SW 1271 (cell line): ENCODE results near the gene MYRF.

Source experiments
- DNase-seq, 2 experiments: peaks; one replicate each; lab custom pipeline; 2025; lab: John Stamatoyannopoulos, UW

MYRF gene

DNA sequence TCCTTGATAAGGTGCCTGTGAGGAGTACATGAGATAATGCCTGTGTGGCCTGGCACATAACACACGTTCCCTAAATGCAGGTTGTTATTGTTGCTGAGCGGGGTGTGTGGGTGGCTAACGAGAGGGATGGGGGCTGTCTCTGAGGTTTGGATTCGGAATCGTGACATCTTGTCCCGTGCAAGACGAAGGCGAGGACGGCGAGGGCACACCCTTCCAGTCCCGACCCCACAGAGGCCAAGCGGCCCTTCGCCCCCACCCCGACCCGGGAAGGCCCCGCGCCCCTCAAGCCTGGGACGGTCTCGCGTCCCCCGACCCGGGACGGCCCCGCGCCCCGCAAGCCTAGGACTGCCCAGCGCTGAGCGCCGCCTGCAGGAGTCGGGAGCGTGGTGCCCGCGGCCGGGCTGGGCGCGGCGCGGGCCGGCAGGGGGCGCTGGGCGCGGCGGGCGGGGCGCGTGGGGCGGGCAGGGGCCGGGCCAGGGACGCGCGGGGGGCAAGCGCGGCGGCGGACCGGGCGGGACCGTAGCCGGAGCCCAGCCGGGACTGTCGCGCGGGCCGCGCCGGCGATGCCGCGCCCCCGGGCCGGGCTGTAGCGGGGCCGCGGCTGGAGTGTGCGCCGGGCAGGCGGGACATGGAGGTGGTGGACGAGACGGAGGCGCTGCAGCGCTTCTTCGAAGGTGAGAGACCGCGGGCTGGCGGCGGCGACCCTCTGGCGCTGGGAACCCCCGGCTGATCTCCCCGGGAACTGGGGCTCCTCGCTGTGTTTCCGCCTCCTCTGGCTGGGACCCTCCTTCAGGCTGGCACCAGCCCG is at the start of gene MYRF:
TSS of gene MYRF (plus strand) at position 520 of the 808 bp plus-strand sequence. CDS start at position 629, 109 bp downstream.
- DNase-seq = no peak

DNA sequence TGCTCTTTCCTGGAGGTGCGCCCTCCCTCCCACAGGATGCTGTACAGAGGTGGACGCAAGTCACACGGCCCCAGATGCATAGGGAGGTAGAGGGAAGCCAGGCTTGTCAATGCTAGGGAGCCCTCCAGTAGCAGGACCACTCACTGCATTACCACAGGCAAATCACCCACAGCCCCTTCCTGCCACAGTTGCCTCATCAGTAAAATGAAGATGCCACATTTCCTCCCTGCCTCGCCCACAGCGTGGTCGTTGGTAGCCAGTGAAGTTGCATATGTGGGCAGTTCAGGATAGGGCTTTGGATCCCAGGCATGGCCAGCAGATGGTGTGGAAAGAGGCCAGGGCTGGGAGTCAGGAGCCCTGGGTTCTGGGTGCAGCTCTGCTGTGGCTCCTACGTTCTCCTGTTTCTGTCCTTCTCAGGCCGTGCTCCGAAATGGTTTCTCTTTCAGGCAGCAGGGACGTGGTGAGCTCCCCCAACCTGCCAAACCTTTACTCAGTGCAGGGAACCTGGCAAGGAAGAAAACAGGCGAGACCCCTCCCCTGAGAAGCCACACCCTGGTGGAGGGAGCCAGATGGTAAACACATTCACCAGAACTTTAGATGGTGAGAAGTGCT is 49.6 kb upstream of the MYRF start:
- DNase-seq = no peak

DNA sequence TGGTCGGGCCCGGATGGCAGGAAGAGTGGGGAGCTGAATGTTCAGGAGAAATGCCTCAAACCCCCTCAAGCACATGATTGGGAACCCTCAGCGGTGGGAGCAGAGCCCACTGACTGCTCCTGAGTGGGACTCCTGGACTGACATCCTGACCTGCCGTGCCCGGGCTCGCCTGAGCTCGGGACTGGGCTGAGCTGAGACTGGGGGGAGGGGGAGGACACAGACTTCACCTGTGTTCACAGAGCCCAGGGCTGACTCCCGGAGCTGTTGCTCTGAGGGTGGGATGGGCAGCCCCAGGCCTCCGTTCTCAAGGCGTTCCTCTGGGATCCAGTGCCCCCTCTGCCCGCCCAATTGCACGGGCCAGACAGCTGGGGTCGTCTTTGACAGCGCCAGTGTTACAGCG is 47.6 kb upstream of the MYRF start:
- DNase-seq = no peak

DNA sequence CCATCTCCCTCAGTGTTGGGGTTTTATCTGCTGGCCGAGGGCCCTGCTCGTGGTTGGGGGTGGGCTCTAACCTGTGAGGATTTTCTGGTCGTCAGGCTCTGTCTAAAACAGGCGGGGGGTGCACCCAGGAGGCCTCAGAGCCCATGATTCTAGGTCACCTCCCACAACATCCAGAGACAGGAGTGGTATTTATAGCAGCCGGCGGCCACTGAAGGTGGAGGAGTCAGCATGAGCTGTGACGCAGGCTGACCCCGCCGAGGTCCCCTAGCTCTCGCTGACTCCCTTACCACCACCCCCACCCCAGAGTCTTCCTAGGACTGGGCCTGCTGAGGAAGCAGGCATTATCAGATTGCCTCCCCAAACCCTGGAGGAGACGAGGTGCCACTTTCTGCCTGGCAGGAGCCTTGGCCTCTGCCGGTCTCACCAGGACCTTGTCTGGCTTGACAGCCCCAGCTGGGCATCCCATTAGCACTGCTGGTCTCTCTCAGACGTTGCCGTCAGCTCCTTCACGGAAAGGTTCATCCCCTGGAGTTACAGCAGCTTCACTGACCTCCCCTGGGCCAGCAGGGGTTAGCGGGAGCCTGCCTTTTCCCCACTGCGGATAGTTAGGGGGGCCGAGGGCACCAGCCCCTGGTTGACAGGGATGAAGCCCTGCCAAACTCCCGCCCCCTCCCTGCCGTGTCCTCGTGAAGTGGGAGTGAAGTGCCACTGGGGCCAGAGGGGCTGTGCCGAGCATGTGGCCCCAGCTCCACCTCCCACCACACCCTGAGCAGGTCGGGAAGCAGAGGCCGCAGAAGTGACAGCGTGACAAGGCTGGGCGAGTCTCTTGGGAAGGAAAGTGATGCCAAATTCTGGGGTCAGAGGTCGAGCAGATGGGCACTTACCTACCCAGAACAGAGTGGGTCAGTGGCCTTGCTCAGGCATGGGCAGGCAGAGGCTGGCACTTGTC is 45.7 kb upstream of the MYRF start:
- no peak for DNase-seq

DNA sequence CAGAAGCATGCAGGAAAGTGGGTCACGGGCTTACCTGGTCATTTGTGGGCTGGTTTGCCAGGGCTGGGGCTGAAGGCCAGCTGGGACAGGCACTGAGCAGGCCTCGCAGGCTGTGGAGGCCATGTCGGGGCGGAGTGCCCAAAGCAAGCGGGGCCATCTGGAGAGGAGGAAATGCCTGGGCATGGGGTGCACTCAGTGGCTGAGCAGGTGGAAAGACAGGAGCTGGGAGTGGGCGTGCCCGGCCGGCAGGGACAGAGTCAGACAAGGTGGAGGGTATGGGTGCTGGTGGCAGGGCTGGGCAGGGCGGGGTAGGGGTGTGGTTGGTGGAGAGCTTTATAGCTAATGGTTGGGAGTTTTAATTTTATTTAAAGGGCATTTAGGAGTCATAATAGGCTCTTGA is 44.9 kb upstream of the MYRF start:
- DNase-seq = no peak

DNA sequence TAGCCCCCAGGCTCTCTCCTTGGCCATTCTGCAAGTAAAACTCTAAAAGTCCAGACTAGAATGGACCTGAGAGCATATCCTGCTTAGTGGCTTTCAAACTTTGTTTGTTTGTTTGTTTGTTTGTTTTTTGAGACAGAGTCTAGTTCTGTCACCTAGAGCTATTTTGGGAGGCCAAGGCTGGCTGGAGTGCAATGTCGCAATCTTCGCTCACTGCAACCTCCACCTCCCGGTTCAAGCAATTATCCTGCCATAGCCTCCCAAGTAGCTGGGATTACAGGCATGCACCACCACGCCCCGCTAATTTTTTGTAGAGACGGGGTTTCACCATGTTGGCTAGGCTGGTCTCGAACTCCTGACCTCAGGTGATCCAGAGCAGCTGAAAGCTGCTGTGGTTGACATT is 43.3 kb upstream of the MYRF start:
- no peak for DNase-seq

DNA sequence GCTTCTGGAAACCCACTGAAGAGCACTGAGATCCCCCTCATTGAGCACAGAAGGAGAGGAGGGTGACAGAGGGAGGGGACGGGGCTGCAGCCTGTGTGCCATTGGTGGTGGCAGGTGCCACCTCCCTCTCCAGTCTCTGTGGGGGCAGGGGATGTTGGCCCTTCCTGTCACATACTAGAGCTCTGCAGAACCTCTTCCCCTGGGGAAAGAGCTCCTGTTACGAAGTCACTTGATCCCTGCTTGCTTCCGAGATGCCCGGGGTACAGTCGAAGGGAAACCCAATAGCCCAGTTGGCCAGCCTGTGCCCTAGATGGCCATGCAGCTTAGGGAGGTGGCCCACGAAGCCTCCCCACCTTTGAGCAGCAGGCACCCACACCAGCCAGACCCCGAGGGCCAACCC is 42.9 kb upstream of the MYRF start:
- DNase-seq = no peak

DNA sequence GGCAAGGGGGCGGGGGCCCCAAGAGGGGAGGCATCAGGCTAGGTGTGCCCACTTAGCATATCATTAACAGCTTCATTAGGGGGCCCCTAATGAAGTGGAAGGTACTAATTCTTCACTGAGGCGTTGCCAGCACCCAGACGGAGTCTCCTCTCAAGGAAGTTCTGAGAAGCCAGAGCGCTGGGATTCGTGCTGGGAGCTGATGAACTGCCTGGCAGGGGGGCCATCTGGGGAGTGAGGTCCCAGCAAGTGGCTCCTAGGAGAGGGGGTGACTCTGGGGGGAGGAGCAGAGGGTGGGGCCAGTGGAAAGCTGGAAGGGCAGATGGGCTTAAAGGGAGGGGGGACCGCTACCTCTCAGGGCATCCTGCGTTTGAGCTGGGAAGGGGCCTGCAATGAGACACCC is 42.4 kb upstream of the MYRF start:
- no peak for DNase-seq

DNA sequence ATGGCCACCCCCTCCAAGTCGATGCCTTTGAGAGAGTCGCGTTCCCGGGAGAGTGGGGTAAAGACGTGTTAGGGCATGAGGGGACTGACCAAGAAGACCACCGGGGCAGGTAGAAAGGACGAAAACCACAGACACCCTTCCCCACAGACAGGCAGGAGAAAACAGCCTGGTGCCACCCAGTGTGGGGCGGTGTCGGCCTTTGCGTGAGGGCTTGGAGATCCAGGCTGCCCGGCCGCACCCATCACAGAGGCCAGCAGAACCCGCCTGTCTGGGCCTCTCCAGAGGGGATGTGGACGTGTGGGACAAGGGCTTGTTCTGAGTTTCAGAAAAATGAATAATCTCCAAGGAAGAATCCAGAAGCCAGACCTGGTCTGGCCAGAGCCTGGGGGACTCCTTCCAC is 41.4 kb upstream of the MYRF start:
- DNase-seq = no peak

DNA sequence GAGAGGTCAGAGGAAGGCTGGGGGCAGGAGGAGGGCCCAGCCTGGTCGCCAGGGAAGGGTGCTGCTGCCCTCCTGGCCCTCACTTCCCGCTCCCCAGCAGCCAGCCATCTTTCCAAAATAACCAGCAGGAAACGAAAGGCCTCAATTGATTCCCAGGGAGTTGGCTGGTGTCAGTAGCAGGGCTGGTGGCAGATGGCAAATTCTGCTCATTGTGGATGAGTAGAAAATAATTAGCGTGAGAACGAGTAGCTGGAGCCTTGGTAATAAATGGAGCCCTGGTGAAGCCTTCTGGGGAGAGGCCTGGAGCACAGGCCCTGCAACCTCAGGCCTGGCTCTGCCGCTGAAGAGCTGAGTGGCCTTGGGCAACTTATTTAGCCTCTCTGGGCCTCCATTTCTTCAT is 40.9 kb upstream of the MYRF start:
- DNase-seq = no peak

DNA sequence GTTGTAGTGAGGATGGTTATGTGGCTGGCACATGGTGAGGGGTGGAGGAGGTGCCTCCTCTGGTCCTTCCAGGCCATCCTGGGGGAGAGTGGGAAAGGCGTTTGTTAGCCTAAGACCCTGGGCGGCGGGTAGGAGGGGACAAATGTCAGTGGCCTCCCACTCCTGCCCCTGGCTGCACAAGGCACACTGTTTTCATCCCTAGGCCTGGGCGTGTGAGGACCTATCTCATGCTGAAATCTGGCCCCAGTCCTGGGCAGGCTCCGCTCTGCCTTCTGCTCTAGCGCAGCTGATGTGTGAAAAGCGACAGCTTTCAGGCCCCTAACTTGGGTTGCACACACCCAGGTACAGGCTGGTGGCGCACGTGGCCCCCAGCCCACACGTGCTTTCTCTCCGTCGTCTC is 40.1 kb upstream of the MYRF start:
- no peak for DNase-seq

DNA sequence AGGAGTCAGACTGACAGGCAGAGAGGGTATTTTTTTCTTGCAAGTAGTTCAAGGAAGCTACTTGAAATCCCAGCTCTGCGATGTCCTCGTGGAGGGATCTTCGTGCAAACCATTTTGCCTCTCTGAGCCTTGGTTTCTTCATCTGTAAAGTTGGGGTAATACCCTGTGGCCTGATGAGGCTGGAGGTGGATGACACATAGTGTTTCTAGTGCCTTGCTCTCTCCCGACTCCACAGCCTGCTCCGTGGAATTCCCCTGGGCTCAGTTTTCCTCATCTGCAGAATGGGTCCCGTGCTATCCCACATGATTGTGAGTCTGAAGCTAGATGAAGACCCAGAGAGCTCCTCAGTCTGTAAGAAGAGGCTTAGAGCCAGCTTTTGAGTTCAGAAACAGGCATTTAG is 39.6 kb upstream of the MYRF start:
- no peak for DNase-seq

DNA sequence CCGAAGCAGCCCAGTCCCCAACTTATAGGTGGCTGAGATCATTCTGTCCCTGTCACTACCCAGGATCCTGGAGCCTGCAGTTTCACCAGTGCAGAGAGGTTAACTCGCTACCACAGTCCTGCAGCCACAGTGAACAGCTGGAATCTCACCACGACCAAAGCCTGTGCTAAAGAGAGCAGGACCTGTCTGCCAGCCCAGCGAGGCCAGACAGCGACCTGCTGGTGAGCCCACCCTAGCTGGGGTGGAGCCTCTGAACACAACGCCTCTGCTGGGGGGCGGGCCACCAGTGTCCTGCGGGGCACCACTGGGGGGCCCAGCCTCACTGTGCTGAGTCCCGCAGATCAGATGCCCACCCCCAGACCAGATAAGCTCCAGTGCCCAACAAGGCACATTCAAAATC is 39.0 kb upstream of the MYRF start:
- no peak for DNase-seq

DNA sequence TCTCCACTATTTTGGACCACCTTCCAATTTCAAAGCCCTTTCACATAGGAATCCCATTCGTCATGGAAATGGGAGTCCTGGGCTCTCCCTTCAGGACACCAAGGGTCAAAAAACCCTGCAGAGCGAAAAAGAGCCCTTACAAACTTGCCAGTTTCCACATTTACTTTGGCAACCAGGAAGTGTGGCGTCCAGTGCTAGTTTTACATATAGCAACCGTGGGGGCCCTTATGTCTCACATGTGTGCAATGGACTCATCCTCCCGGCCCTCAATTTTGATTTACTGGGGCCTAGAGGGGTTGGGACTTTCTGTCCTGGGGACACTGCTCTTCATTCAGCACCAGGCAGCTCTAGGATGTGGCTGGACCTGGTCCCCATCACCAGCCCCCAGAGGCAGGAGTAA is 38.5 kb upstream of the MYRF start:
- DNase-seq = no peak

DNA sequence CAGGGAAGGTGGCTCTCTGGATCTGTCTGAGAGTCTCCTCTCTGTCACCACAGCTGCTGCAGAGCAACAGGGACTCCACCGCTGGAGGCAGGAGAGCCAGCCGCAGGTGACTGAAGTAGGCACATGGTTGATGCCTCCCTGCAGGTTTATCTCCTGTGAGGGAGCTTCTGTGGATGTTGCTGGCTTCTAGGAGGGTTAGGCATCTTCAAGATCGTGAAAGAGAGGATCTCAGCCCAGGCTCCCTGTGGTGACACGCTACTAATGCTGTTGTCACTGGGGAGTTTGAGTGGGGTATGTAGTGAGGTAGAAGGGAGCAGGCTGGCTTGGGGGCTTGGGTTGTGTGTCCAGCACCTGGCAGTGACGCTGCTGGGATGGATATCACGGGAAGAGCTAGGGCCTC is 38.1 kb upstream of the MYRF start:
- DNase-seq = no peak

DNA sequence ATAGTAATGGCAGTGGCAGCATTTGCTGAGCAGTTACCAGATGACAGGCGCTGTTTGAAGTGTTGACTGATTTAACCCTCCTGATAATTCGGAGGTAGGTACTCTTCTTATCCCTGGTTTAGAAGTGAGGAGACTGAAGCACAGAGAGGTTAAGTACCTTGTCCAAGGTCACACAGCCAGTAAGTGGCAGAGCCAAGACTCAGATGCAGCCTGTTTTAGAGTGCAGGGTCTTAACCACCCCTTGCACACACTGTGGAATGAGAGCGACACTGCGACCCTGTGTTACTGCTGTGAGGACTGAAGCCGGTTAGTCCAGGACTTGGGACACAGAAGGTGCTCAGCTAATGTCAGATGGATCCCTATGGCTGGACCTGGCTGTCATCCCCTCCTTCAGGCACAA is 37.5 kb upstream of the MYRF start:
- no peak for DNase-seq

DNA sequence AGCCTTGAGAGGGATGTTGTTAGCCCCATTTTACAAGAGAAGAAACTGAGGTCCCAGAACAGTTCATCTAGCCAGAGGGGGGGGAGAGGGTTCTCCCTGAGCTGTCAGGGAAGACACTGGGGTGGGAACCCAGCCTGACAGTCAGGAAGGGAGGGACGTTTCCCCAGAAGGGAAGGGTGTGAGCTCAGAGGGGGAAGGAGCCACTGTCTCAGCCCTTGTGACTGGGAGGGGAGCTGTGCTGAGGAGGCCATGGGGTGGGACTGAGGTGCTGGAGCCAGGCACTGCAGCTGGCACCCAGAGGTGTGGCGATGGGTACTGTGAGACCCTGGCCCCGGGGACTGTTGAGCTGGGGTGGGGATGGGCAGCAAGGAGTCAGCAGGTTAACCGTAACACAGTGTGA is 36.6 kb upstream of the MYRF start:
- DNase-seq = no peak

DNA sequence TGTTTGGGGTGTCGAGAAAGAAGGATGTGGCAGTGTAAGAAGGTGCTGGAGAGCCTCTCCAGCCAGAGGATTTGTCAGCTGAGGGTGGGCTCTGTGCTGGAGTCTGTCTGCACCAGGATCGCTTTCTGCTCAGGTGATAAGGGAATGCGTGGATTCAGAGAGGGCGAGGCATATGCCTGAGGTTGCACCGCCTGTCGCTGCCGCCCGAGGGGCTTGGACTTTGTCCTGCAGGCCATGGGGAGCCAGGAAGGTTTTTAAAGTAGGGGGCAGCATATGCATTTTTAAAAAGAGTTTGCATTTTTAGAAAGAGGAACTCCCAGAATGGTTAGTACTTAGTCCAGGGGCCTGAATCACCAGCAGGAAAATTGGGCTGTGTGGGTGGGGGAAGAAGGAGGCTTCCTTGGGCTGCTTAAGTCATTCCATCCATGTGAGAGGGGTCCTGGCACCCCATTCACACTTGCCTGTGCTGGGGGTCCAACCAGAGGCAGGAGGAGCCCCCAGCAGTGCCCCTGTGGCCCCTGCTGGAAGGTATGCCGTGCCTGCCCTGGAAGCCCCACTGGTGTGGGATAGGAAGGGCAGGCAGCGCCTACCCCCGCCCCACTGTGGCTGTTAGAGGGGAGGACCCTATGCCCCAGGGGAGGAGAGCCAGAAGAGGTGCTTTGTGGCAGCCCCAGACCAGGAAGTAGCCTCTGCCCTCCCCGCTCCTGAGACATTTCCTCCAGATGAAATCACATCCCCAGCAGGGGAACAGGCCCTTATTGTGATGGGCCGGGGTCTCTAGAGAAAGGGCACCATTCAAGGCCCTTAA is 35.8 kb upstream of the MYRF start:
- no peak for DNase-seq

DNA sequence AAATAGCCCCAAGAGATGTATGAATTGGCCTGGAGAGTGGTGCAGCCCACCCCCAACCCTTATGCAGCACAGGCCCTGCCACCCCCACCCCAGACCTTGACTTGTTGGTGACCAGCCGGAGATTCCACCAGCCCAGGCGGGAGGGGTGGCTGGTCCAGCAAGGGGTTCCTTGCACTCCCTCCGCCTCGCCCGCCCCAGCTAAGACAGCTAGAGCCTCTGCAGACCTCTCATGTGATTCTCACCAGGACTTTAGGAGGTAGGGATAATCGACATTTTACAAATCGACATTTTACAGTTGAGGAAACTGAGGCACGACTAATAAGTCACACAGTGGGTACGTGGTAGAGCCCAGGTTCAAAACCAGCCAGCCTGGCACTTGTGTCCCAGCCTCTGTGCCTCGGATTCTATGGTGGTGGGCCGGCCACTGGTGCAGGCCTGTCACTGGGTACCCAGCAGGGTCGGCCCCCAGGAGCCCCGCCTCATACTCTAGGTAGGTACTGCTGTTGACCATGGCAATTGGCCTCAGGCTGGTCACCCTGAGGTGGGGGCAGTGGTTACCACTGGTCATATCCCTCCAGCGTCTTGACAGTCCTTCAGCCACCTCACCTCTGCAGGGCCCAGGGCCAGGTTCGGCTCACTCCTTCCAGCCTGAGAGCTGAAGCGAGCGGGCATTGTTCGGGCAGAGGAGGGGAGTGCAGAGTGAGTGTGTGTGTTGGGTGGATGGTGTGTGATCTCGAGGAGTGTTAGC is 35.0 kb upstream of the MYRF start:
- DNase-seq = no peak

DNA sequence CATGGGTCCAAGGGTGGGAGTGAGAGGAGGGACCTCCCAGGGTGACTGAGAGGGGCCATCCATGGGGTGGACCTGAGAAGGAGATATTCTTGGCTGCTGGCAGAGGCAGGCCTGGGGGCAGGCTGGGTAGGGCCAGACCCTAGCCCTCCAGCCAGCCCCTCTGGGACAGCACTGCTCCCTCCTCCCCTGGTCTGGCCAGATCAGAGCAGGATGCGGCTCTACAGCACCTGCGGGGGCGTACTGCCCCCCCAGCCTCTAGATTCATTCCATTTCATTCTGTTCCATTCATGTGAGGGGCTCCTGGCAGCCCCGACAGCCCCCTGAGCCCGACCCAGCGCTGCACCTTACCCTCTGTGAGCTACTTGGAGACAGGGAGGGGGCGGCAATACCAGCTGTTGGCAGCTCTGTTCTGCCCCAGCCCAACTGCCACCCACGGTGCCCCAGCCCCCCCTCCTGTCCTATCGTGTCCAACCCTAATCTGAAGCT is 34.3 kb upstream of the MYRF start:
- no peak for DNase-seq
